HG03064 (cell line): ENCODE data around the gene RSPRY1.
"Not testable (repeated sequence)": the region's sequence is repeated elsewhere in the genome, so short reads cannot be mapped to it uniquely, and the experiment has no call there.

Experiments
- ATAC-seq: cut with Tn5 transposase; IDR thresholded peaks from one replicate; pipeline ENCODE4 v1.9.1; 2021; ENCODE audit warnings: low read depth; ENCODE audit not compliant: unreplicated experiment

Gene RSPRY1

GRCh38 chr16:57252148-57252721 is 66.1 kb downstream of the RSPRY1 start:
- no peak for ATAC-seq

DNA sequence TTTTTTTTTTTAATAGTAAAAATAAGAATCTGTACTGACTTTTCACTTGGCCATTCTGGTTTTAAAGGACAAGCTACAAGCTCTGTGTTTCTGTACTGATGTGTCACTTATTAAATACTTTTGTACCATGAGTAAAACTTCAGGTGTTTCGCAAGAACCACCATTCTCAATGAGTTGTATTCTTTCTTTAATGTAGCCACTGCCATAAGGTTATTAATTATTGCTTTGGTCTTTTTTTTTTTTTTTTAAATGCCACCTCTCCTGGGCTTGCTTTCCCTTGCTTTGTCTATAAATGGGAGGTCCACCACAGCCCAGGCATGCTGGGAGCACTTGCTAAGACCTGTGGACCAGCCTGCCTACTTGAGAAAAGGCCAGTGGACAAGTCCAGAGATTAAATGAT is 67.3 kb downstream of the RSPRY1 start:
- ATAC-seq: no peak

DNA sequence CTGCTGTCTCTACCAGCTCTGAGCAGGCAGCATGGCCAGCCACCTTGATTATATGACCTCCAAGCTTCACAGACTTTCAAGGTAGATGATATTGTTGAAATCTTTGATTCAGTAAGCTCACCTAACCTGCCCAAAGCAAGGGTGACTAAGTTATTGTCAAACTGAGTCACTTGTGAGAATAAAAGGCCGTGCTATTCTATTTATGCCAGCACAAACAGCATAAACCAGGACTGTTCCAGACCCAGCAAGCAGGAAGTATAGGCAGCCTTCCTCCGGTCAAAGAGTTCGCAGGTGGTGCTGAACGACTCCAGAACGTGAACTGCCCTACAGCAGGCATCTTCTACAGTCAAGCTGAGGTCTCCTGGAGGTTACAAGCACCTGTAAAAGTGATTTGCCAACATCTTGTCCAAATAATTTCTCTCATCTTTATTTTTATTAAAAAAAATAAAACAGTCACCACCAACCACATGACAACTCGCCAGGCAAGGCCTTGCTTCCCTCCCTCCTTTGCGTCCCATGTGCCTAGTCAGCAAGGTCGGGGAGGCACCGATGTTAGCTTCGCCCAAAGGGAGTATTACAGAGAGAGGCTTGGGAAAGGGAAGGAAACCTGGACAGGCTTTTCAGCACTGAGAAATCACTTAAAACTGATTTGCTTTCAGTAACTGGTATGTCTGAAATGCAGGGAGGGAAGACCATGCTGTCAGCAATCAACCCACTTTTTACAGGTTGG is 69.7 kb downstream of the RSPRY1 start:
- ATAC-seq: no peak

- ATAC-seq: no peak
Observed at GRCh38 chr16:57256601-57257395, 70.7 kb downstream of the RSPRY1 start.

DNA sequence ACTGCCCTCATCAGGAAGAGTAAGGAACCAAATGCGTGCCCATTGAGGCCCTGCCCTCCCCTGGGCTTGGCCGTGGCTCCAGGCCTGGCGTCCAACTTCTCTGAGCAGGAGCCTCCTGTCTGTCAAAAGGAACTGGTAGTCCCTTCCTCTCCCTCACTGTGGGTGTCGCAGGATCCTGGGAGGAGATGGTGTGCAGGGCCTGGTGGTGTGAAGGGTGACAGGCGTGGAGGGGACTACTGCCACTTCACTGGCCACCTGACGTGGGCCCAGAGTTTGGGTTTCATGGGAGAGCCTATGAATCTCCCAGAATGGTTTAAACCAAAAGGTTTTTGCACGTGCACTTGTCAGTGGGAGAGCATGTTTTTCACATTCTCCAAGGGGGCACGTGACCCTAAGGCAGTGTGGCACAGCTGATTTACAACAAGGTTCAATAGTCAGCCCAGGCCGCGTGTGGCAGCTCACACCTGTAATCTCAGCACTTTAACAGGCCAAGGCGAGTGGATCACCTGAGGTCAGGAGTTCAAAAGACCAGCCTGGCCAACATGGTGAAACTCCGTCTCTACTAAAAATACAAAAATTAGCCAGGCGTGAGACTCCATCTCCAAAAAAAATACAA is 71.4 kb downstream of the RSPRY1 start:
- no peak for ATAC-seq

GRCh38 chr16:57258226-57258909 is 72.2 kb downstream of the RSPRY1 start:
- ATAC-seq: no peak

DNA sequence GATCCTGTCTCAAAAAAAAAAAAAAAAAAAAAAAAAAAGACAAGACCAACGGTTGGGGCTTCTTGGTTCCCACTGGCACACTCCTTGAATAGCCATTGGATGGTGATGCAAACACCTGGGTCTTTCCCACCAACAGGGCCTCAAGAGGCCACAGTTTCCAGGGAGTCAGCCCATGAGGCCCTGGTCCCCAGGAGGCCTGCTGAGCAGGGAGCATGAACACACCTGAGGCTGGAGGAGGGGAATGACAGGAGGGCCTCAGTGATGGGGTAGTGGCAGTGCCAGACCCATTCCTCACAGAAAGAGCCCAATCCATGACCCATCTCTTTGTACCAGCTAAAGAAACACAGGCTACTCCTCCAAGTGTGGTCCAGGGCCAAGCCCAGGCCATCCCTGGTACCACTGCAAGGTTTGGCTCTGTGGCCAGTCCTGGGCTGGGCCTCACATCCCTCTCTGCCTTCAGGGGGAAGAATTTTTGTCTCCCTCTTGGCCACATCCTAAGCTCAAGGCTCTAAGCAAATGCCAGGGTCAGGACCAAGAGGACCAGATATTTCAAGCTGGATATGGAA is 72.9 kb downstream of the RSPRY1 start:
- no peak for ATAC-seq

DNA sequence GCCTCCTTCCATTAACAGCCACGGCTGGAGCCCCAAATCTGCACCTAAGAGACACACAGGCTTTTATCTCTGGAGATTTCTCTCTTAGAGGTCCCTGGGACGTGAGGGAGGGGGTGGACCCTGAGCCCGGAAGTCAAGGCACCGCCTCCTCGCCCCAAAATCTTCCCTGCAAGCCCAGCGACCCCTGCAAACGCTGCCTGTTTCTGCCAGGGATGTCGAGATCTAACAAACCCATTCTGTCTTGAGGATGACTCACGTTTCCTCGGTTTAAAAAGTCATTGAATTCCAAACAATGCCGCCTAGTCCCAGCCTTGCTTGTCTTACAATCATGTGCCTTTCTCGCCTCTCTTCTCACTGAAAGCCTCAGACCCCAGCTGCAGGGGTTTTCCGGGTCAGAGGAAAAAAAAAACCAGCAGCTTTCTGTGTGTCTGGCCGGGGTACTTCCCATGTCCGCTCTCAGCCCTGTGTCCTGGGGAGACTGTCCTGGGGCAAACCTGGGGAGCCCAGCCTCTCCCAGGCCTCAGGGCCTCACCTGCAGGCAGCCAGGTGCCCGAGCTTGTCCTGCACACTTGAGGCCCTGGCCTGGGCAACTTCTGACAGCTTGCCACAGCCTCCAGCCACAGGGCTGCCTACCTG is 74.3 kb downstream of the RSPRY1 start:
- ATAC-seq: no peak

- no peak for ATAC-seq
Observed at GRCh38 chr16:57261806-57262205, 75.7 kb downstream of the RSPRY1 start.

- no peak for ATAC-seq
Observed at GRCh38 chr16:57262841-57263540, 76.9 kb downstream of the RSPRY1 start.

DNA sequence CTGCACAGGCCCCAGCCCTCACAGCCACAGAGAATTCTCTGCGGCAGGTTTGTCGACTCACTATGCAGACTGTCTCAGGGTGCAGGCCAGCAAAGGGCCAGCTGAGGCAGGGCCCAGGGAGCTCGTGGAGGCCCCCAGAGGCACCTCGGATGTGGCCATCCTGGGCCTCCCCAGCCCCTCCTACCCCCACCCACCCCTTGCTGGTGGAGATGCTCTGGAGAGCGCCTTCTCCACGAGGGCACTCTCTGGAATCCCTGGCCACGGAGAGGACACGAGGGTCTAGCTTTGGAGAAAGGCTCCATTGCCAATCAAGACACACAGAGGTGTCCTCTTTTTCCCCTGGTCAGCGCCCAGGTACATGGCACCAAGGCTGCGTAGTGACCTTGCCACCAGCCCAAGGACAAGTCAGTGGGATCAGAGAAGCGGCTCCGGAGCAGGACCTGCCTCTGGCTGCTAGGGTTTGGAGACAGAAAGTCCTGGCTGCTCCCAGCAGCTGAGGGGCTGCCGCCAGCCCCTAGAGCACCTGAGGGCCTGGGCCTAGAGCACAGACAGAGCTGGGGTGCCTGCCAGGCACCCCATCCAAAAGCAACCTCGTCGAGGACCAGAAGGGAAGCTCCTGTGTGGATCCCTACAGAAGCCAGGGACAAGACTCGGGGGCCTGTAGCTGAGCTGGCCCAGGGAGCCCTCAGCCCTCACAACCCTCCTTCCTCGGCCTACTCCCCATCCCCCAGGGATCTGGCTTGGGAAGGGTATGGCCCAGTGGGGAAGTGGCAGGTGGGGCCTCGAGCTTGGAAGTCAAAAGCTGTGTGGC is 77.6 kb downstream of the RSPRY1 start:
- ATAC-seq: no peak

- ATAC-seq: no peak
Observed at GRCh38 chr16:57264381-57264780, 78.3 kb downstream of the RSPRY1 start.

DNA sequence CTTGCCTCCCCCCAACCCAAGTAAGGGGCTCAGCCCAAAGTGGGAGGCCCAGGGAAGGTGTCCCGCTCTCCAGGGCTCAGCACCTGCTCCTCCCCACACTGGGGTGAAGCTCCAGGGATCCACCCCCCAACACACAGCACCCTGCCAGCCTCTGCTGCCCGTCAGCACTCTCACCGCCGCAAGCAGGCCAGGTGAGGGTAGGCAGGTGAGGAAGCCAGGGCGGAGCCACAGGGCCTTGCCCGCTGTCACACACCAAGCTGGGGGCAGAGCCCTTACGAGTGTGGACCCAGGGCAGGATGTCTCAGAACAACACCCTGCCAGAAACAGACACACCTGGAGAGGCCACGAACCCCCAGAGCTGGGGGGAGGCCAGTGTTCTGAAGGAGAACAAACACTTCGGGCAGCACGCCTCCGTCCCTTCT is 78.8 kb downstream of the RSPRY1 start:
- no peak for ATAC-seq

DNA sequence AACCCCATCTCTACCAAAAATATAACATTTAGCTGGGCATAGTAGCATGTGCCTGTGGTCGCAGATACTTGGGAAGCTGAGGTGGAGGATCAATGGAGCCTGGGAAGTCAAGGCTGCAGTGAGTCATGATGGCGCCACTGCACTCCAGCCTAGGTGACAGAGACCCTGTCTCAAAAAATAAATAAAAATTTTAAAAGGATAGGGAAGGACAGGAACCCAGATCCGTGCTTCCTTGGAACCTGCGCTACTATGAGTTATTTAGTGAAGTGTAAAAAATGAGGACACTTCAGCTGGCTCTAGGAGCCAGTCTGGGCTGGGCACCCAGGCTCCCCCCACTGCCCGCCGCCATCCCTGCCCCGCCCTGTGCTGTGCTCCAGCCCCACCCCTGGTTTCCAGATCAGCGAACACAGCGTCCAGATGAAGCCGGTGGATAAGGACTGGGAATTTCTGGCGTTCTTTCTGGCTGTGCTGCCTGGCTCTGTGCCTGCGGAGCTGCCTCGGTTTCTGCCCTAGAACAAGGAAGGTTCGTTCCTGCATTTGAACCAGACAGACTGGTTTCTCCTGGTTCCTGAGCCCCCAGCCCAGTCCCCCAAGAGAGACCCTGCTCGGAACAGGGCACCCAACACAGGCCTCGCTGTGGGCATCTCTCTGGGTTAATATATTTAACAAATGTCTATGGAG is 79.9 kb downstream of the RSPRY1 start:
- ATAC-seq: no peak

GRCh38 chr16:57266531-57267260 is 80.6 kb downstream of the RSPRY1 start:
- no peak for ATAC-seq

DNA sequence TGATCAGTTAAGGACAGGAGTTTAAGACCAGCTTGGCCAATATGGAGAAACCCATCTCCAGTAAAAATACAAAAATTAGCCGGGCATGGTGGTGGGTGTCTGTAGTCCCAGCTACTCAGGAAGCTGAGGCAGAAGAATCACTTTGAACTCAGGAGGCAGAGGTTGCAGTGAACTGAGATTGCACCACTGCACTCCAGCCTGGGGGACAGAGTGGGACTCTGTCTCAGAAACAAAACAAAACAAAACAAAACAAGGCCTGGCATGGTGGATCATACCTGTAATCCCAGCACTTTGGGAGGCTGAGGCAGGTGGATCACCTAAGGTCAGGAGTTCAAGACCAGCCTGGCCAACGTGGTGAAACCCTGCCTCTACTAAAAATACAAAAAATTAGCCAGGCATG is 81.2 kb downstream of the RSPRY1 start:
- ATAC-seq: not testable (repeated sequence)
